ENCODE data around the gene INO80C. TPM values are rescaled to one million over a fixed set of nuclear protein-coding genes. Genes with fewer than 3 reads are reported as not detected.
A peak's percentile ranks its signal among the peaks of the same experiment; 100 is the strongest.

The INO80C gene
- total RNA-seq, 2 experiments from 2014 or later: 30.8 to 37.4 TPM

- H3K9me3 Mint-ChIP-seq (ENCODE audit: low read depth): peaks cover 2% of the 10 kb centered on the region
- H3K4me1 Mint-ChIP-seq: peaks cover 47% of the 10 kb centered on the region
- CTCF ChIA-PET: no interaction called here
- ATAC-seq: peak; percentile 95
- no peaks in the 10 kb centered on the region for H3K27me3 Mint-ChIP-seq
- peaks cover 15% of the 10 kb centered on the region for H3K36me3 Mint-ChIP-seq (ENCODE audit: low read depth)
- POLR2A ChIA-PET: interaction anchor here (1.0 kb wide), 1 partner anchor 12 kb away, joined by 3 read pairs; no protein-coding TSS in a partner anchor
- no peak overlapping the region for H3K4me3 Mint-ChIP-seq
- no peak overlapping the region for H3K27ac Mint-ChIP-seq
- intact Hi-C loops (cut with DNase I, micrococcal nuclease): loop anchor here in 1 of 2 experiments (1.0 to 5.0 kb wide), 6 partner anchors 93 to 583 kb away; partner anchors contain the start of genes MAPRE2, RMP24, RPRD1A and ZNF397
- DNase-seq: no peak
These were observed 13.7 kb downstream of the INO80C start for GRCh38 chr18:35484034-35484433.

- Mint-ChIP-seq H3K9me3 (ENCODE audit: low read depth) (no peaks in the 10 kb centered on the region), H3K4me3 (no peak overlapping the region), H3K27me3 (no peaks in the 10 kb centered on the region), H3K36me3 (ENCODE audit: low read depth) (peaks cover 9% of the 10 kb centered on the region), H3K27ac (no peak overlapping the region), H3K4me1 (peaks cover 49% of the 10 kb centered on the region)
- intact Hi-C loops (cut with DNase I, micrococcal nuclease): loop anchor here in 1 of 2 experiments (5.0 kb wide), 4 partner anchors 135 to 490 kb away; partner anchors contain the start of genes MAPRE2, RMP24 and ZNF397
- ATAC-seq (no peak), DNase-seq (no peak)
- CTCF ChIA-PET: interaction anchor here (0.6 to 1.2 kb wide), 2 partner anchors 9 to 120 kb away, joined by 3 read pairs; no protein-coding TSS in a partner anchor
- POLR2A ChIA-PET: no interaction called here
These were observed 15.8 kb downstream of the INO80C start for GRCh38 chr18:35481960-35482366.

GRCh38 chr18:35479911-35480586, 17.7 kb downstream of the INO80C start:
- Mint-ChIP-seq H3K27me3 (no peaks in the 10 kb centered on the region), H3K4me1 (peaks cover 45% of the 10 kb centered on the region), H3K27ac (peak overlapping the region; percentile 31), H3K36me3 (ENCODE audit: low read depth) (peaks cover 17% of the 10 kb centered on the region), H3K4me3 (no peak overlapping the region), H3K9me3 (ENCODE audit: low read depth) (no peaks in the 10 kb centered on the region)
- no peak for ATAC-seq
- POLR2A ChIA-PET: no interaction called here
- CTCF ChIA-PET: interaction anchor here (1.2 kb wide), 1 partner anchor 17 kb away, joined by 3 read pairs; the partner anchor contains the start of gene INO80C
- intact Hi-C loops (cut with DNase I, micrococcal nuclease): loop anchor here (5.0 kb wide), 7 partner anchors 73 to 647 kb away; partner anchors contain the start of genes ELP2 (in 1 of the 2), MAPRE2 (in 1 of the 2), RMP24 (in 1 of the 2) and SLC39A6 (in 1 of the 2)
- no peak for DNase-seq

- Mint-ChIP-seq H3K27ac (peak overlapping the region; percentile 55), H3K9me3 (ENCODE audit: low read depth) (no peaks in the 10 kb centered on the region), H3K27me3 (no peaks in the 10 kb centered on the region), H3K4me1 (peaks cover 40% of the 10 kb centered on the region), H3K36me3 (ENCODE audit: low read depth) (peaks cover 23% of the 10 kb centered on the region), H3K4me3 (peak overlapping the region; percentile 22)
- CTCF ChIA-PET: interaction anchor here (0.9 to 1.9 kb wide), 6 partner anchors 9 to 124 kb away, joined by 3 to 8 read pairs (median 4); partner anchors contain the start of gene INO80C
- ATAC-seq (peak; percentile 100), DNase-seq (peak; percentile 65)
- POLR2A ChIA-PET: interaction anchor here (0.9 to 2.2 kb wide), 4 partner anchors 15 to 349 kb away, joined by 3 to 27 read pairs (median 4); partner anchors contain the start of genes INO80C and ZNF24
- intact Hi-C loops (cut with DNase I, micrococcal nuclease): loop anchor here (1.0 to 5.0 kb wide), 5 partner anchors 19 to 649 kb away; partner anchors contain the start of genes INO80C (in 2 of the 2), ELP2 (in 1 of the 2), GALNT1 (in 1 of the 2) and SLC39A6 (in 1 of the 2)
These were observed 19.0 kb downstream of the INO80C start for GRCh38 chr18:35478520-35479435.

- Mint-ChIP-seq H3K4me1 (peaks cover 33% of the 10 kb centered on the region), H3K9me3 (ENCODE audit: low read depth) (no peaks in the 10 kb centered on the region), H3K27me3 (no peaks in the 10 kb centered on the region), H3K27ac (peak overlapping the region; percentile 51), H3K4me3 (peak overlapping the region; percentile 22), H3K36me3 (ENCODE audit: low read depth) (peaks cover 29% of the 10 kb centered on the region)
- DNase-seq (no peak), ATAC-seq (no peak)
- CTCF ChIA-PET: interaction anchor here (1.1 to 1.9 kb wide), 5 partner anchors 19 to 123 kb away, joined by 3 to 8 read pairs (median 6); partner anchors contain the start of gene INO80C
- intact Hi-C loops (cut with DNase I, micrococcal nuclease): loop anchor here (1.0 to 5.0 kb wide), 5 partner anchors 19 to 649 kb away; partner anchors contain the start of genes INO80C (in 2 of the 2), ELP2 (in 1 of the 2), GALNT1 (in 1 of the 2) and SLC39A6 (in 1 of the 2)
- POLR2A ChIA-PET: interaction anchor here (0.9 to 2.2 kb wide), 4 partner anchors 16 to 350 kb away, joined by 3 to 27 read pairs (median 4); partner anchors contain the start of genes INO80C and ZNF24
These were observed 19.8 kb downstream of the INO80C start for GRCh38 chr18:35477974-35478373.

- CTCF ChIA-PET: interaction anchor here (1.8 to 1.9 kb wide), 2 partner anchors 70 to 91 kb away, joined by 8 read pairs; no protein-coding TSS in a partner anchor
- Mint-ChIP-seq H3K36me3 (ENCODE audit: low read depth) (peaks cover 34% of the 10 kb centered on the region), H3K4me3 (no peak overlapping the region), H3K27ac (no peak overlapping the region), H3K9me3 (ENCODE audit: low read depth) (no peaks in the 10 kb centered on the region), H3K4me1 (peaks cover 28% of the 10 kb centered on the region), H3K27me3 (no peaks in the 10 kb centered on the region)
- DNase-seq (no peak), ATAC-seq (no peak)
- POLR2A ChIA-PET: interaction anchor here (2.2 kb wide), 1 partner anchor 20 kb away, joined by 27 read pairs; the partner anchor contains the start of gene INO80C
- intact Hi-C loops (cut with DNase I, micrococcal nuclease): loop anchor here (5.0 kb wide), 3 partner anchors 70 to 650 kb away; partner anchors contain the start of genes ELP2 (in 1 of the 2) and SLC39A6 (in 1 of the 2)
These were observed 20.3 kb downstream of the INO80C start for GRCh38 chr18:35477497-35477896.

GRCh38 chr18:35474884-35475283, 22.9 kb downstream of the INO80C start:
- no peak for ATAC-seq
- POLR2A ChIA-PET: no interaction called here
- H3K4me1 Mint-ChIP-seq: peaks cover 23% of the 10 kb centered on the region
- peaks cover 44% of the 10 kb centered on the region for H3K36me3 Mint-ChIP-seq (ENCODE audit: low read depth)
- no peak overlapping the region for H3K27ac Mint-ChIP-seq
- H3K27me3 Mint-ChIP-seq: no peaks in the 10 kb centered on the region
- H3K4me3 Mint-ChIP-seq: no peak overlapping the region
- H3K9me3 Mint-ChIP-seq (ENCODE audit: low read depth): no peaks in the 10 kb centered on the region
- no peak for DNase-seq
- intact Hi-C loops (cut with DNase I, micrococcal nuclease): loop anchor here (5.0 kb wide), 3 partner anchors 68 to 652 kb away; partner anchors contain the start of genes ELP2 (in 1 of the 2) and SLC39A6 (in 1 of the 2)
- CTCF ChIA-PET: no interaction called here

- Mint-ChIP-seq H3K36me3 (ENCODE audit: low read depth) (peaks cover 41% of the 10 kb centered on the region), H3K4me3 (no peak overlapping the region), H3K4me1 (peaks cover 14% of the 10 kb centered on the region), H3K9me3 (ENCODE audit: low read depth) (no peaks in the 10 kb centered on the region), H3K27me3 (no peaks in the 10 kb centered on the region), H3K27ac (no peak overlapping the region)
- ChIA-PET CTCF (interaction anchor here (0.7 to 1.4 kb wide), 3 partner anchors 8 to 20 kb away, joined by 3 to 4 read pairs (median 4); no protein-coding TSS in a partner anchor), POLR2A (no interaction called here)
- DNase-seq (no peak), ATAC-seq (no peak)
- intact Hi-C loops (cut with DNase I, micrococcal nuclease): no loop called here
These were observed 24.2 kb downstream of the INO80C start for GRCh38 chr18:35473562-35473961.

GRCh38 chr18:35470435-35470834, 27.3 kb downstream of the INO80C start:
- ATAC-seq (no peak), DNase-seq (no peak)
- intact Hi-C loops (cut with DNase I, micrococcal nuclease): no loop called here
- Mint-ChIP-seq H3K9me3 (ENCODE audit: low read depth) (no peaks in the 10 kb centered on the region), H3K4me1 (peaks cover 6% of the 10 kb centered on the region), H3K27me3 (no peaks in the 10 kb centered on the region), H3K4me3 (no peak overlapping the region), H3K27ac (no peak overlapping the region), H3K36me3 (ENCODE audit: low read depth) (peaks cover 38% of the 10 kb centered on the region)
- ChIA-PET CTCF (interaction anchor here (1.1 kb wide), 1 partner anchor 8 kb away, joined by 3 read pairs; no protein-coding TSS in a partner anchor), POLR2A (interaction anchor here (0.8 kb wide), 1 partner anchor 16 kb away, joined by 3 read pairs; no protein-coding TSS in a partner anchor)

- no peak overlapping the region for H3K4me3 Mint-ChIP-seq
- intact Hi-C loops (cut with DNase I, micrococcal nuclease): no loop called here
- no peaks in the 10 kb centered on the region for H3K27me3 Mint-ChIP-seq
- ATAC-seq: no peak
- peaks cover 1% of the 10 kb centered on the region for H3K4me1 Mint-ChIP-seq
- peaks cover 31% of the 10 kb centered on the region for H3K36me3 Mint-ChIP-seq (ENCODE audit: low read depth)
- POLR2A ChIA-PET: no interaction called here
- H3K27ac Mint-ChIP-seq: no peak overlapping the region
- no peaks in the 10 kb centered on the region for H3K9me3 Mint-ChIP-seq (ENCODE audit: low read depth)
- CTCF ChIA-PET: interaction anchor here (1.1 kb wide), 1 partner anchor 9 kb away, joined by 3 read pairs; no protein-coding TSS in a partner anchor
- no peak for DNase-seq
These were observed 28.0 kb downstream of the INO80C start for GRCh38 chr18:35469725-35470124.
